ENCODE measurements around the gene CCDC150.

The CCDC150 gene

DNA sequence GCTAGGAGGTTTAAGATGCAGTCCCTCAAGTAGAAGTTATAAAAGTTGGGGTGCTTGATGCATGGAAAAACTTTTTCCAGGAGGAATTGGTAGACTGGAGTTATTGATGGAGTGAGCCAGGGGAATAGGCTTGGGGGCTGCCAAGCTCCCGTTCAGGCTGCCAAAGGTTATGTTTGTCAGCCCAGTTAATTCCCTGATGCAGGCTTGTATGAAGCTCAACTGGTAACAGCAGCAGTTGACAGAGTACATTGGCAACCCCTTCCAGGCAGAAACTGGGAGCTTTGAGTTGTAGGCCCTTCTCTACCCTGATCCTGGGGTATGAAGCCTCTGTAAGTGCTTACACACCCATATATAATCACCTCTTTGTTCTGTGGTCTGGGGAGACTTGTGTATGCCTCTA, 16.2 kb downstream of the CCDC150 start:
- TF ChIP-seq, protein P1, sequence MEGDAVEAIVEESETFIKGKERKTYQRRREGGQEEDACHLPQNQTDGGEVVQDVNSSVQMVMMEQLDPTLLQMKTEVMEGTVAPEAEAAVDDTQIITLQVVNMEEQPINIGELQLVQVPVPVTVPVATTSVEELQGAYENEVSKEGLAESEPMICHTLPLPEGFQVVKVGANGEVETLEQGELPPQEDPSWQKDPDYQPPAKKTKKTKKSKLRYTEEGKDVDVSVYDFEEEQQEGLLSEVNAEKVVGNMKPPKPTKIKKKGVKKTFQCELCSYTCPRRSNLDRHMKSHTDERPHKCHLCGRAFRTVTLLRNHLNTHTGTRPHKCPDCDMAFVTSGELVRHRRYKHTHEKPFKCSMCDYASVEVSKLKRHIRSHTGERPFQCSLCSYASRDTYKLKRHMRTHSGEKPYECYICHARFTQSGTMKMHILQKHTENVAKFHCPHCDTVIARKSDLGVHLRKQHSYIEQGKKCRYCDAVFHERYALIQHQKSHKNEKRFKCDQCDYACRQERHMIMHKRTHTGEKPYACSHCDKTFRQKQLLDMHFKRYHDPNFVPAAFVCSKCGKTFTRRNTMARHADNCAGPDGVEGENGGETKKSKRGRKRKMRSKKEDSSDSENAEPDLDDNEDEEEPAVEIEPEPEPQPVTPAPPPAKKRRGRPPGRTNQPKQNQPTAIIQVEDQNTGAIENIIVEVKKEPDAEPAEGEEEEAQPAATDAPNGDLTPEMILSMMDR (IDR thresholded peaks at IDR 0.05; ENCODE audit: low read depth, low read length), result no peak
- DNase-seq (ENCODE audit: extremely low read depth, low read depth), result no peak

DNA sequence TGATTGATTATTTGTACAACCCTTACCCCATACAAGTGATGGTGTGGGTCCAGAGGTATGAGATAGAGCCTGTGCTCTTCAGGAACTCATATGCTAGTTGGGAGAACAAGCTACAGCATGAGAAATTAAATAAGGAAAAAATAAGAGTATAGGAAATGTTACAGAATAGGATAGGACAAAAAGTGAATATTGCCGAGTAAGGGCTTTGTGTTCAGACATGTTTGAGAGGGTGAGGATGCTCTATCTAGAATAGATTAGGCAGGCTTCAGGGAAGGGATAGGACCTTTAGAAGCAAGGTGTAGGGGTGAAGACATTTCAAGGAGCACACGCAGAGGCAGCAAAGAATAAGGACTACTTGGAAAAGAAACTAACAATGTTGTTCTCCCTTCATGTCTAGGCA, 17.8 kb downstream of the CCDC150 start:
- no peak for DNase-seq (ENCODE audit: extremely low read depth, low read depth)
- TF ChIP-seq, protein P1 (IDR thresholded peaks at IDR 0.05; ENCODE audit: low read depth, low read length), result no peak

DNA sequence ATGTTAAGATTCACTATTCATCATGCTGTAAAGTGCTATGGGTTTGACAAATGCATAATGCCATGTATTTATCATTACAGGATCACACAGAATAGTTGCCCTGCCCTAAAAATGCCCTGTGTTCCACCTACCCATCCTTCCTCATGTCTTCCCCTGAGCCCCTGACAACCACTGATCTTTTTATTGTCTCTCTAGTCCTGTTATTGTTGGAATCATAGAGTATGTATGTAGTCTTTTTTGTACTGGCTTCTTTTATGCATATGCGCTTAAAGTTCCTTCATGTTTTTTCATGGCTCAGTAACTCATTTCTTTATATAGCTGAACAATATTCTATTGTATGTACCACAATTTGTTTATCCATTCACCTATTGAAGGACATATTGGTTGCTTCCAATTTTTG, 20.3 kb downstream of the CCDC150 start:
- DNase-seq (ENCODE audit: extremely low read depth, low read depth), result no peak
- TF ChIP-seq, protein P1 (IDR thresholded peaks at IDR 0.05; ENCODE audit: low read depth, low read length), result no peak

DNA sequence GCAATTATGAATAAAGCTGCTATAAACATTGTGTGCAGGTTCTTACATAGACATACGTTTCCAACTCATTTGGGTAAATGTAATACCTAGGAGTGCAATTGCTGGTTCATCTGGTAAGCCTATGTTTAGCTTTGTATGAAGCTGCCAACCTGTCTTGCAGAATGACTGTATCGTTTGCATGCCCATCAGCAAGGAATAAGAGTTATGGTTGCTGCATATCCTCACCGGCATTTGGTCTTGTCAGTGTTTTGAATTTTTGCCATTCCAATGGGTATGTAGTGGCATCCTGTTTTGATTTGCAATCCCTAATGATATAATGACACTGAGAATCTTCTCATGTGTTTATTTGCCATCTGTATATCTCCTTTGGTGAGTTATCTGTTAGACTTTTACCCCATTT, 20.7 kb downstream of the CCDC150 start:
- TF ChIP-seq, protein P1 (IDR thresholded peaks at IDR 0.05; ENCODE audit: low read depth, low read length), result no peak
- DNase-seq (ENCODE audit: extremely low read depth, low read depth), result no peak

DNA sequence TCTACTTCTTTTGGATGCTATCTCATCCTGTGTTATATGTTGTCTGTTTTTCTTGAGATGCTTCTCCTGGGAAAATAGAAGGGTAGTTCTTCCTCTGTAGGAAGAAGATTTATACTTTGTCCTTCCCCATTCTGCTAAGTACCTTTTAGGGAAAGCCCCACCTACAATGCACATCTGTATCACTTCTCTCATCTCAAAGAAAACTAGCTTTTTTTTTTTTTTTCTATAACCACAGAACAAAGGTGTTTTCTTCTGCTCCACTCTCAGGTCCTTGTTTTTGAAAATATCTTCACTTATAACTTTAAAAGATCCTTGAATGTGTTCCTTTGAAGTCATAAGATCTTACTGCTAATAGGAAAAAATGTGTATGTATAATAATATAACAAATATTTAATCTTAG, 30.8 kb downstream of the CCDC150 start:
- TF ChIP-seq, protein P1 (IDR thresholded peaks at IDR 0.05; ENCODE audit: low read depth, low read length), result no peak
- DNase-seq (ENCODE audit: extremely low read depth, low read depth), result no peak

DNA sequence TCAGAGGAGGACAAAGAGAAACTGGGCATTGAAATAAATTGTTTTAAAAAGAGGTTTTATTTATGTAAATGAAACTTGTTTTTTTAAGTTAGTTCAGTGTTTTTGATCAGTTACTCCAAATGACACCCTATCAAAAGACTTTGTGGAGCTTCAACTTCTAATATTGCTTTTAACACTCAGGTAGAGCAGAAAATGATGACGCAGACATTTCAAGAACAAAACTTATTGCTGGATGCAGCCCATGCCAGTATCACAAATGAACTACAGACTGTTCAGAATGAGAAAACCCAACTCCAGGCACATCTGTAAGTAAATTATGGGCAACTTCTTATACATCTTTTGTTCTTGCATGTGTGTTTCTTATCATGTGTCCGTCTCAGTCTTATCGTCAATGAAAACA, 36.4 kb downstream of the CCDC150 start:
- DNase-seq (ENCODE audit: extremely low read depth, low read depth), result no peak

DNA sequence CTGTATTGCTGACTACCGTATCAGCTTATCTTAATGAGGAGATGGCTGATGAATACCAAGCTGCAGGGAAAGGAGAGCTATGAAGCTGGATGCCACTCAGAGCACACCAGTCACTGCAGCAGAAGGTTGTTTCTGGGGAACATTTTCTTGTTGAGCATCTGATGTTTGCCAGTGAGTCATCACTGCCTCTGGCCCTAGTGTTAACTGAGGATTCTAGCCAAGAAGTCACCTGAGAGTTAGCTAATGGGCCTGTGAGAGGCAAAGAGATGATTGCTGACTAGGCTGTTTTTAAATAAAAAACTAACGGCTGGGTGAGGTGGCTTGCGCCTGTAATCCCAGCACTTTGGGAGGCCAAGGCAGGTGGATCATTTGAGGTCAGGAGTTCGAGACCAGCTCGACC, 37.9 kb downstream of the CCDC150 start:
- TF ChIP-seq, protein P1 (IDR thresholded peaks at IDR 0.05; ENCODE audit: low read depth, low read length), result no peak
- no peak for DNase-seq (ENCODE audit: extremely low read depth, low read depth)

More for the DNA sequence above, 36.4 kb downstream of the CCDC150 start:
- TF ChIP-seq, protein P1 (IDR thresholded peaks at IDR 0.05; ENCODE audit: low read depth, low read length), result no peak
